ENCODE measurements around the gene PABPC1L. TPM values are rescaled to one million over a fixed set of nuclear protein-coding genes. Genes with fewer than 3 reads are reported as not detected.

The PABPC1L gene
- total RNA-seq, 4 donors from 2014 or later, result 2.0 to 5.9 (median 2.9) TPM

GRCh38 chr20:44960103-44960852 is 50.4 kb downstream of the PABPC1L start, which contains the start of gene TOMM34:
TOMM34 (minus strand) TSS chr20:44960397; CDS start chr20:44960333, 64 bp downstream.
- H3K4me1 ChIP-seq, result peaks cover 11 to 31% (median 23%) of the 10 kb centered on the region in 4 donors
- DNase-seq (ENCODE audit: extremely low spot score), result peak; percentile 97
- intact Hi-C loops (cut with DNase I), result loop anchor here (10.0 kb wide), 1 partner anchor 215 kb away; the partner anchor contains the start of gene KCNK15
- H3K4me3 ChIP-seq, result peak within 1 kb of the TSS; percentile 70 to 94 (median 79)
- peaks cover under 1 to 13% (median 13%) of the 10 kb centered on the region in 4 donors for H3K36me3 ChIP-seq
- TF ChIP-seq POLR2AphosphoS5 (IDR thresholded peaks at IDR 0.05) (peak; percentile 91 to 94), EP300 (IDR thresholded peaks at IDR 0.05) (no peak), POLR2A (IDR thresholded peaks at IDR 0.05; ENCODE audit: low read depth) (no peak)
- peak within 1 kb of the TSS; percentile 78 to 89 (median 86) for H3K27ac ChIP-seq (replicated peaks in 1 of 4)
- no peaks in the 10 kb centered on the region for H3K9me3 ChIP-seq
- H3K27me3 ChIP-seq, result no peaks in the 10 kb centered on the region
- WGBS, result under 1% methylated on average over 37 of the region's 60 CpGs

DNA sequence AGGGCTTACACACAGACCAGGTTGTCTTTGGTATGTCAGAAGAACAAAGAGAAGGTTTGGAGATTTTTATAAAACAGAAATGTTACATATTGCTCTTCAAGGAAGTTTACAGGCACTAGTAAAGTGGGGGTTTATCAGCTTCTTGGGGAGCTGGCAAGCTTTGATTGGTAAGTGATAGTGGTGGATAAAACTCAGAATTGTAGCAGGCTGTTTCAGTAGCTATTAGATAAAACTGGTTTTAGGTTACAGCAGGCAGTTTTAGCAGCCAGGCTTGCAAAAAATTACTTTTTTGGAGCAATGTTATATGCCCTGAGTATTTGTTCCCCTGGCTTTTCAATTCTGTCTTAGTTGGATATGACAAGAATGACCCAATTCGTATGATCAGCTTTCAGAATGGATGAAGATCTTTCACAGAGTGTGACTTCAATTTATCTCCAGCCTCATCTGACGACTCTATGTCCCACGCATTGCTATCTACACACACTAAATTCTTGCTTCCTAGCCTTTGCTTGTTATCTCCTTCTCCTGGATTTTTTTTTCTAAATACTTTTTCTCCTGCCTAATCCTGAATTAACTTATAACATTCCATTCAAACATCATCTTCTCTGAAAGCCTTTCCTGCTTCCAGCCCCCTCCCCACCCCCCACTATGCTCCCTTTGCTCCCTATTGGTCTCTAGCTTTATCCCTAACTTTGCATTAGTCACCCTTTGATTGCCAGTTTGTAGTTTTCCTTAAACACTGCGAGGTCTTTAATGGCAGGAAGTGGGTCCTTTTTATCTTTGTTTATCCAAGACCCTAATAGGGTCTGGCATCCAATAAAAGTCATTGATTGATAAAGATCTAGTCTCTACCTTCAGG is 51.4 kb downstream of the PABPC1L start:
- intact Hi-C loops (cut with DNase I), result loop anchor here (10.0 kb wide), 1 partner anchor 216 kb away; the partner anchor contains the start of gene KCNK15
- 58% methylated on average over 4 of the region's 4 CpGs for WGBS
- TF ChIP-seq, protein P1, sequence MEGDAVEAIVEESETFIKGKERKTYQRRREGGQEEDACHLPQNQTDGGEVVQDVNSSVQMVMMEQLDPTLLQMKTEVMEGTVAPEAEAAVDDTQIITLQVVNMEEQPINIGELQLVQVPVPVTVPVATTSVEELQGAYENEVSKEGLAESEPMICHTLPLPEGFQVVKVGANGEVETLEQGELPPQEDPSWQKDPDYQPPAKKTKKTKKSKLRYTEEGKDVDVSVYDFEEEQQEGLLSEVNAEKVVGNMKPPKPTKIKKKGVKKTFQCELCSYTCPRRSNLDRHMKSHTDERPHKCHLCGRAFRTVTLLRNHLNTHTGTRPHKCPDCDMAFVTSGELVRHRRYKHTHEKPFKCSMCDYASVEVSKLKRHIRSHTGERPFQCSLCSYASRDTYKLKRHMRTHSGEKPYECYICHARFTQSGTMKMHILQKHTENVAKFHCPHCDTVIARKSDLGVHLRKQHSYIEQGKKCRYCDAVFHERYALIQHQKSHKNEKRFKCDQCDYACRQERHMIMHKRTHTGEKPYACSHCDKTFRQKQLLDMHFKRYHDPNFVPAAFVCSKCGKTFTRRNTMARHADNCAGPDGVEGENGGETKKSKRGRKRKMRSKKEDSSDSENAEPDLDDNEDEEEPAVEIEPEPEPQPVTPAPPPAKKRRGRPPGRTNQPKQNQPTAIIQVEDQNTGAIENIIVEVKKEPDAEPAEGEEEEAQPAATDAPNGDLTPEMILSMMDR (IDR thresholded peaks at IDR 0.05), result no peak
- TF ChIP-seq POLR2AphosphoS5 (IDR thresholded peaks at IDR 0.05), result no peak
- TF ChIP-seq POLR2A (IDR thresholded peaks at IDR 0.05; ENCODE audit: low read depth), result no peak
- TF ChIP-seq EP300 (IDR thresholded peaks at IDR 0.05), result no peak
- Histone ChIP-seq H3K36me3 (peaks cover 0 to 3% (median 3%) of the 10 kb centered on the region in 4 donors), H3K9me3 (no peaks in the 10 kb centered on the region), H3K27ac (replicated peaks in 1 of 4) (peak overlapping the region; percentile 78 to 89 (median 86)), H3K27me3 (no peaks in the 10 kb centered on the region), H3K4me1 (peaks cover 11 to 38% (median 30%) of the 10 kb centered on the region in 4 donors), H3K4me3 (no peak overlapping the region)
- no peak for DNase-seq (ENCODE audit: extremely low spot score)

- intact Hi-C loops (cut with DNase I), result loop anchor here (10.0 kb wide), 1 partner anchor 217 kb away; the partner anchor contains the start of gene KCNK15
- Histone ChIP-seq H3K4me1 (peaks cover 13 to 42% (median 32%) of the 10 kb centered on the region in 4 donors), H3K9me3 (no peaks in the 10 kb centered on the region), H3K27me3 (no peaks in the 10 kb centered on the region), H3K4me3 (no peak overlapping the region), H3K36me3 (no peaks in the 10 kb centered on the region), H3K27ac (replicated peaks in 1 of 4) (no peak overlapping the region)
- WGBS, result 89% methylated on average over 3 of the region's 3 CpGs
- no peak for DNase-seq (ENCODE audit: extremely low spot score)
- no peak for TF ChIP-seq EP300 (IDR thresholded peaks at IDR 0.05)
- TF ChIP-seq, protein P1 (IDR thresholded peaks at IDR 0.05), result no peak
- no peak for TF ChIP-seq POLR2AphosphoS5 (IDR thresholded peaks at IDR 0.05)
- no peak for TF ChIP-seq POLR2A (IDR thresholded peaks at IDR 0.05; ENCODE audit: low read depth)
Measured at GRCh38 chr20:44961870-44962267, 52.0 kb downstream of the PABPC1L start.

- peaks cover 20 to 47% (median 38%) of the 10 kb centered on the region in 4 donors for H3K4me1 ChIP-seq
- no peaks in the 10 kb centered on the region for H3K36me3 ChIP-seq
- intact Hi-C loops (cut with DNase I), result loop anchor here (10.0 kb wide), 1 partner anchor 218 kb away; the partner anchor contains the start of gene KCNK15
- WGBS, result 78% methylated on average over 3 of the region's 3 CpGs
- DNase-seq (ENCODE audit: extremely low spot score), result no peak
- H3K9me3 ChIP-seq, result no peaks in the 10 kb centered on the region
- H3K27me3 ChIP-seq, result no peaks in the 10 kb centered on the region
- TF ChIP-seq POLR2AphosphoS5 (IDR thresholded peaks at IDR 0.05) (no peak), POLR2A (IDR thresholded peaks at IDR 0.05; ENCODE audit: low read depth) (no peak), EP300 (IDR thresholded peaks at IDR 0.05) (no peak)
- TF ChIP-seq, protein P1 (IDR thresholded peaks at IDR 0.05), result no peak
- H3K27ac ChIP-seq (replicated peaks in 1 of 4), result no peak overlapping the region
- H3K4me3 ChIP-seq, result no peak overlapping the region
Measured at GRCh38 chr20:44962483-44962882, 52.6 kb downstream of the PABPC1L start.
